Right cardiac atrium (tissue), 5 donors: ENCODE measurements around the gene CHST10. TPM values are rescaled to one million over a fixed set of nuclear protein-coding genes. Genes with fewer than 3 reads are reported as not detected.
A peak's percentile ranks its signal among the peaks of the same experiment; 100 is the strongest.
"Not testable (repeated sequence)": the region's sequence is repeated elsewhere in the genome, so short reads cannot be mapped to it uniquely, and the experiment has no call there.

ENCODE experiments used
- ATAC-seq, 2 donors: fragments of 200-7000 bp; cut with Tn5 transposase; one replicate each; pipeline versions ENCODE4 v1.8.0 to v1.9.1; 2020; ENCODE audit warnings: moderate library complexity in 2 of 2, mild to moderate bottlenecking in 1 of 2
- DNase-seq, 3 donors: peaks; one replicate each; pipeline ENCODE4 v3.0.0-alpha.2; 2020
- H3K27ac ChIP-seq: one replicate; pipeline ENCODE4 v1.5.1; 2013; ENCODE audit warnings: mild to moderate bottlenecking, low read length, control low read depth, moderate library complexity
- H3K27me3 ChIP-seq: one replicate; pipeline ENCODE4 v1.6.1; 2013; ENCODE audit not compliant: control insufficient read depth, insufficient read depth
- H3K4me1 ChIP-seq: one replicate; pipeline ENCODE4 v1.6.1; 2013; ENCODE audit warnings: low read length; ENCODE audit not compliant: control insufficient read depth, insufficient read depth
- H3K4me3 ChIP-seq: one replicate; pipeline ENCODE4 v1.5.1; 2013; ENCODE audit warnings: low read length, control low read depth
- H3K9me3 ChIP-seq: one replicate; pipeline ENCODE4 v1.6.1; 2013; ENCODE audit warnings: low read length; ENCODE audit not compliant: control insufficient read depth
- WGBS: extraction: QIAGEN DNeasy Blood & Tissue Kit; methylation state at CpG from one replicate; pipeline ENCODE4 v1.1.7; 2013; 5-methylcytosine and 5-hydroxymethylcytosine counted together
- intact Hi-C, 4 donors: fragments of 100-400 bp; cut with DNase I; formaldehyde crosslinking; loops; one replicate each; pipeline versions ENCODE4 v1.11.0 to v1.14.0; 2022 to 2023
- long read RNA-seq, 4 donors: library from polyadenylated mRNA; unstranded; transcript quantifications; one replicate each; pipeline ENCODE4 v2.0.0, GENCODE V29; 2020 to 2021
- polyA plus RNA-seq: library from polyadenylated mRNA; stranded (reverse); fragments of 200-250 nt; gene quantifications from one replicate; pipeline ENCODE4 v1.2.3, GENCODE V29; 2013
- total RNA-seq, 4 donors: library from RNA; stranded (reverse); fragmentation: NEBNext Ultra II Directional; extraction: Animal tissue kit (Norgen Biotek cat#: 25700); gene quantifications; one replicate each; pipeline ENCODE4 v1.2.1, GENCODE V29; 2021
- donor health status: healthy with polysubstance abuse.
- donor health status: DM: no; HTN: yes; CAD: no.
- donor health status: DM: no; HTN: no; CAD: no.
- donor health status: DM: no; HTN: yes; CAD: no; lungs with severe emphysema.
- donor health status: DM: yes; HTN: yes; CAD: no.

Gene CHST10, protein sequence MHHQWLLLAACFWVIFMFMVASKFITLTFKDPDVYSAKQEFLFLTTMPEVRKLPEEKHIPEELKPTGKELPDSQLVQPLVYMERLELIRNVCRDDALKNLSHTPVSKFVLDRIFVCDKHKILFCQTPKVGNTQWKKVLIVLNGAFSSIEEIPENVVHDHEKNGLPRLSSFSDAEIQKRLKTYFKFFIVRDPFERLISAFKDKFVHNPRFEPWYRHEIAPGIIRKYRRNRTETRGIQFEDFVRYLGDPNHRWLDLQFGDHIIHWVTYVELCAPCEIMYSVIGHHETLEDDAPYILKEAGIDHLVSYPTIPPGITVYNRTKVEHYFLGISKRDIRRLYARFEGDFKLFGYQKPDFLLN
- 10 to 100 TPM; 12.3 to 25.7 (median 23.0) TPM for total RNA-seq
- 15.6 TPM for polyA plus RNA-seq
- long read RNA-seq, donor 1, transcript CHST10-201 (7 exons, 2,842 nt): major isoform, 84 of 114 reads
- long read RNA-seq, donor 1, partial matches to known transcripts: 11 of 114 reads
- long read RNA-seq, donor 1, other reads (novel, unspliced or antisense): 19 of 114 reads
- long read RNA-seq, donor 2, transcript CHST10-201 (7 exons, 2,842 nt): major isoform, 19 of 34 reads
- long read RNA-seq, donor 2, partial matches to known transcripts: 1 of 34 reads
- long read RNA-seq, donor 2, other reads (novel, unspliced or antisense): 14 of 34 reads
- long read RNA-seq, donor 3, transcript CHST10-201 (7 exons, 2,842 nt): major isoform, 39 of 63 reads
- long read RNA-seq, donor 3, partial matches to known transcripts: 11 of 63 reads
- long read RNA-seq, donor 3, other reads (novel, unspliced or antisense): 13 of 63 reads
- long read RNA-seq, donor 4, transcript CHST10-201 (7 exons, 2,842 nt): major isoform, 28 of 46 reads
- long read RNA-seq, donor 4, partial matches to known transcripts: 1 of 46 reads
- long read RNA-seq, donor 4, other reads (novel, unspliced or antisense): 17 of 46 reads

GRCh38 chr2:100416935-100417710 lies at the start of gene CHST10:
TSS of gene CHST10 (minus strand) at chr2:100417668. CDS start at chr2:100406675, 10,993 bp downstream.
- H3K4me1 ChIP-seq: peaks cover 3% of the 10 kb centered on the region
- DNase-seq (peak; percentile 63 to 88 (median 87)), ATAC-seq (peak; percentile 96)
- peak within 1 kb of the TSS; percentile 51 for H3K27ac ChIP-seq
- under 1% methylated on average over 88 of the region's 88 CpGs for WGBS
- H3K27me3 ChIP-seq: no peaks in the 10 kb centered on the region
- intact Hi-C loops: loop anchor here in 1 of 4 donors (10.0 kb wide), 1 partner anchor 148 kb away; the partner anchor contains the start of gene PDCL3
- peak within 1 kb of the TSS; percentile 84 for H3K4me3 ChIP-seq
- H3K9me3 ChIP-seq: no peaks in the 10 kb centered on the region

- DNase-seq (no peak), ATAC-seq (no peak)
- WGBS: 76% methylated on average over 1 of the region's 1 CpG
- H3K27me3 ChIP-seq: no peaks in the 10 kb centered on the region
- no peak overlapping the region for H3K4me3 ChIP-seq
- H3K27ac ChIP-seq: no peak overlapping the region
- H3K9me3 ChIP-seq: no peaks in the 10 kb centered on the region
- no peaks in the 10 kb centered on the region for H3K4me1 ChIP-seq
- intact Hi-C loops: no loop called here
These were observed 43.5 kb upstream of the CHST10 start for GRCh38 chr2:100460904-100461530.

DNA sequence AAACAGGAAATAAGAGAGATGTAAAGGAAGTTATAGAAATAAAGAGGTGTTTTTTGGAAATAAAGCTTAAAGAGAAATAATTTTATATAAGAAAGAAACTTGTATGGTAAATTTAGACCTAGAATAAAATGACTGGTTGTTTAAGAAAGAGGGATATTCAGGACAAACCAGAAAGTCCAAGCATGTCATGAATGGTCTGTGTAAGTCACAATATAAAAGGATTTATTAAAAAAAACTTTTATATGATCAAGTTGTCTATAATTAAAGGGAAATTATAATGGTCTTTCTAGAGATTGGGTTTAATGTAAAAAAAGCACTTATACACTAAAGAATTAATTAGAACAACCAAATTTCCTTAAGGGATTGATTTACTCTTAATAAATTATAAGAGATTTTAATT lies 38.9 kb upstream of the CHST10 start:
- intact Hi-C loops, ATAC-seq, DNase-seq, H3K4me1 ChIP-seq, H3K9me3 ChIP-seq, H3K27ac ChIP-seq, H3K4me3 ChIP-seq, H3K27me3 ChIP-seq: not testable (repeated sequence)

GRCh38 chr2:100453853-100454252 lies 36.4 kb upstream of the CHST10 start:
- no peak overlapping the region for H3K4me3 ChIP-seq
- no peak for DNase-seq
- no peaks in the 10 kb centered on the region for H3K4me1 ChIP-seq
- H3K27me3 ChIP-seq: no peaks in the 10 kb centered on the region
- ATAC-seq: no peak
- WGBS: 57% methylated on average over 4 of the region's 4 CpGs
- intact Hi-C loops: no loop called here
- no peaks in the 10 kb centered on the region for H3K9me3 ChIP-seq
- H3K27ac ChIP-seq: no peak overlapping the region

- DNase-seq: no peak
- Histone ChIP-seq H3K4me1 (no peaks in the 10 kb centered on the region), H3K27ac (no peak overlapping the region), H3K9me3 (no peaks in the 10 kb centered on the region), H3K27me3 (no peaks in the 10 kb centered on the region), H3K4me3 (no peak overlapping the region)
- intact Hi-C loops: no loop called here
- no peak for ATAC-seq
These were observed 34.3 kb upstream of the CHST10 start for GRCh38 chr2:100451734-100452133.

GRCh38 chr2:100451092-100451491 lies 33.6 kb upstream of the CHST10 start:
- Histone ChIP-seq H3K27me3 (no peaks in the 10 kb centered on the region), H3K4me3 (no peak overlapping the region), H3K27ac (no peak overlapping the region), H3K9me3 (no peaks in the 10 kb centered on the region), H3K4me1 (no peaks in the 10 kb centered on the region)
- intact Hi-C loops: no loop called here
- WGBS: 76% methylated on average over 5 of the region's 5 CpGs
- ATAC-seq (no peak), DNase-seq (no peak)

- WGBS: 70% methylated on average over 2 of the region's 2 CpGs
- ATAC-seq: no peak
- intact Hi-C loops: no loop called here
These were observed 29.2 kb upstream of the CHST10 start for GRCh38 chr2:100446696-100447095.

DNA sequence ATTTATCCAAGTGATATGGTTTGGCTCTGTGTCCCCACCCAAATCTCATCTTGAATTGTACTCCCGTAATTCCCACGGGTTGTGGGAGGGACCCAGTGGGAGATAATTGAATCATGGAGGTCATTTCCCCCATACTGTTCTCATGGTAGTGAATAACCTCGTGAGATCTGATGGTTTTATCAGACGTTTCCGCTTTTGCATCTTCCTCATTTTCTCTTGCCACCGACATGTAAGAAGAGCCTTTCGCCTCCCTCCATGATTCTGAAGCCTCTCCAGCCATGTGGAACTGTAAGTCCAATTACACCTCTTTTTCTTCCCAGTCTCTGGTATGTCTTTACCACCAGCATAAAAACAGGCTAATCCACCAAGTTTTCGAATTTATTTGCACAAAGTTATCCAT lies 20.3 kb upstream of the CHST10 start:
- Histone ChIP-seq H3K4me1 (no peaks in the 10 kb centered on the region), H3K9me3 (no peaks in the 10 kb centered on the region), H3K27ac (no peak overlapping the region), H3K4me3 (no peak overlapping the region), H3K27me3 (no peaks in the 10 kb centered on the region)
- WGBS: 73% methylated on average over 8 of the region's 8 CpGs
- ATAC-seq (no peak), DNase-seq (no peak)
- intact Hi-C loops: no loop called here

More at GRCh38 chr2:100446696-100447095, 29.2 kb upstream of the CHST10 start:
- Histone ChIP-seq H3K9me3 (no peaks in the 10 kb centered on the region), H3K27ac (no peak overlapping the region), H3K4me3 (no peak overlapping the region), H3K4me1 (no peaks in the 10 kb centered on the region), H3K27me3 (no peaks in the 10 kb centered on the region)
- no peak for DNase-seq

DNA sequence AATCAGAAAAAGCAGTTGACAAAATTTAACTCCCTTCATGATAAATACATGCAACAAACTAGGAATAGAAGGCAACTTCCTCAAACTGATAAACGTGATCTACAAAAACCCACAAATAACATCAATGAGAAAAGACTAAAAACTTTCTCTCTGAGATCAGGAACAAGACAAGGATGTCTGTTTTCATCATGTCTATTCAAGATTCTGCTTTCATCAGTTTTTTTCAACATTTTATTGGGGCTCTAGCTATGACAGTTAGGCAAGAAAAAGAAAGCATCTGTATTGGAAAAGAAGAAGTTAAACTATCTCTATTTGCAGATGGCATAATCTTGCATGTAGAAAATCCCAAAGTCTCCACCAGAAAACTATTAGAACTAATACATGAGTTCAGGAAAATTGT lies 12.3 kb upstream of the CHST10 start:
- WGBS: 66% methylated on average over 1 of the region's 1 CpG
- intact Hi-C loops: loop anchor here in 1 of 4 donors (10.0 kb wide), 1 partner anchor 135 kb away; the partner anchor contains the start of gene PDCL3

GRCh38 chr2:100427627-100428258 lies 10.3 kb upstream of the CHST10 start:
- peak; percentile 76 to 83 for ATAC-seq
- Histone ChIP-seq H3K4me3 (no peak overlapping the region), H3K27ac (no peak overlapping the region), H3K4me1 (no peaks in the 10 kb centered on the region), H3K27me3 (no peaks in the 10 kb centered on the region), H3K9me3 (no peaks in the 10 kb centered on the region)
- 35% methylated on average over 11 of the region's 11 CpGs for WGBS
- intact Hi-C loops: loop anchor here in 1 of 4 donors (10.0 kb wide), 1 partner anchor 137 kb away; the partner anchor contains the start of gene PDCL3
- DNase-seq: peak; percentile 56 to 81 (median 76)

More for the DNA sequence above, 12.3 kb upstream of the CHST10 start:
- Histone ChIP-seq H3K9me3 (no peaks in the 10 kb centered on the region), H3K4me1 (no peaks in the 10 kb centered on the region), H3K27ac (no peak overlapping the region), H3K27me3 (no peaks in the 10 kb centered on the region), H3K4me3 (no peak overlapping the region)
- ATAC-seq (no peak), DNase-seq (no peak)
